GM12878 (cell line): ENCODE measurements around the gene IFNA1.

Experiments
- CEBPB ChIP-seq, 2 experiments: fragments of 150-350 bp in 1 of 2; IDR thresholded peaks; 2 replicates each; pipeline ENCODE4 v1.6.1; 2012 to 2014; ENCODE audit warnings: low read depth in 2 of 2, low read length in 2 of 2, borderline replicate concordance in 1 of 2, inconsistent platforms in 1 of 2
- POLR2A ChIP-seq: IDR thresholded peaks from 2 replicates; pipeline ENCODE4 v1.6.1; 2011; ENCODE audit warnings: low read depth, mild to moderate bottlenecking, low read length
- ZNF217 ChIP-seq: fragments of 450-650 bp; IDR thresholded peaks from 2 replicates; pipeline ENCODE4 v1.6.1; 2017; ENCODE audit warnings: antibody characterized with exemption, mild to moderate bottlenecking

DNA sequence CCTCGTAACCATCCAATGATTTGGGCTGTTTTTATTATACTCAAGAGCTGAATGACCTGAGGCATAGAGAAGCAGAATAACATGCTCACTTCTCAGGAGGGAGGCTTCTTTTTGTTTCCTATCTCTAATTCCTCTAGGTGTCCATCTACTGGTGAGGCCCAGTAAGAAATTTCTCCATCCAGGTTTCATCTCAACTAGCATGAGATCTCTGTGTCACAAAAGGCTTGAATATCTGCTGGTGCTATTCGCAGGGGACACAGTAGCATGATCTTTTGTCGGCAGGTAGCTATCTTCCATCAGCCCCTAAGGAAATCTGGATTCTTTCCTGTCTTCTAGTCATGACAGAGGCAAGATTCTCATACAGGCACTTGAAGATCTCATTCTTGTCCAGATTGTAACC, 33.0 kb downstream of the IFNA1 start:
- TF ChIP-seq CEBPB (IDR thresholded peaks at IDR 0.05; ENCODE audit: borderline replicate concordance in 1 of 2, low read depth in 2 of 2, low read length in 2 of 2) (no peak), POLR2A (no peak), ZNF217 (no peak)
